ENCODE results near the gene EVL.
"Not testable (repeated sequence)": the region's sequence is repeated elsewhere in the genome, so short reads cannot be mapped to it uniquely, and the experiment has no call there.

The EVL gene, protein sequence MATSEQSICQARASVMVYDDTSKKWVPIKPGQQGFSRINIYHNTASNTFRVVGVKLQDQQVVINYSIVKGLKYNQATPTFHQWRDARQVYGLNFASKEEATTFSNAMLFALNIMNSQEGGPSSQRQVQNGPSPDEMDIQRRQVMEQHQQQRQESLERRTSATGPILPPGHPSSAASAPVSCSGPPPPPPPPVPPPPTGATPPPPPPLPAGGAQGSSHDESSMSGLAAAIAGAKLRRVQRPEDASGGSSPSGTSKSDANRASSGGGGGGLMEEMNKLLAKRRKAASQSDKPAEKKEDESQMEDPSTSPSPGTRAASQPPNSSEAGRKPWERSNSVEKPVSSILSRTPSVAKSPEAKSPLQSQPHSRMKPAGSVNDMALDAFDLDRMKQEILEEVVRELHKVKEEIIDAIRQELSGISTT

DNA sequence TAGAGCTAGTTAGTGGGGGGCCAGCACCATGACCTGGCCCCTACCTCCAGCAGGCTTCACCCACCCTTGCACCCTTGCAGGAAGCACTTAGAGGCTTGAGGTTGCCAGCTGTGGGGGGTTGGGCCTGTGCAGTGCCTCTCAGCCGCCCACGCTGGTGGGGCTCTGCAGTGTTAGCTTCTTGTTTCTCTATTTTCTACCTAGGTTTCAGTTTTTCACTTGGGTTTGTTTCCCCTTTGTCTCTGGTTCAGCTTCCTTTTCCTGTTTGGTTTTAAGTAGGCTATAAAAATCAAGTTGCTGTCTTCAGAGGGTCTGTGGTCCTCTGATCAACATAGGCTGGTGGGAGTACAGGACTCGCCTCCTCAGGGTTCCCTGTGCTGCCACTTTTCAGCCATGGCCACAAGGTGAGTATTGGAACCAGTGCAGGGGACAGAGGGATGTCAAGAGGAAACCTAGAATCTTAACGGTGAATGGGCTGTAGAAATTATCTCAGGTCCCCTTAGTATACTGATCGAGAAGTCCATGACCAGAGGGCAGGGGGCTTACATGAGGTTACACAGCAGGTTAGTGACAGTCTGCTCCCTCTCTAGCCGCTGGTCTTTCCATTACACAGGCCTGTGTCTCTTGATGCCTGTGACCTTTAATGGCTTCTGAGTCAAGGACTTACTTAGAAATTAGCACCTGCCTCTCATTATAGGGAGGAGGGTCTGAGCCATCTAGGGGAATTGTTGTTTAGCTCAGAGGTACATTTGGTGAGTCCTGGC is at the start of gene EVL:
EVL (plus strand) TSS at position 312 of the 761 bp plus-strand sequence; CDS start at position 391, 79 bp downstream.
- no peak for DNase-seq

DNA sequence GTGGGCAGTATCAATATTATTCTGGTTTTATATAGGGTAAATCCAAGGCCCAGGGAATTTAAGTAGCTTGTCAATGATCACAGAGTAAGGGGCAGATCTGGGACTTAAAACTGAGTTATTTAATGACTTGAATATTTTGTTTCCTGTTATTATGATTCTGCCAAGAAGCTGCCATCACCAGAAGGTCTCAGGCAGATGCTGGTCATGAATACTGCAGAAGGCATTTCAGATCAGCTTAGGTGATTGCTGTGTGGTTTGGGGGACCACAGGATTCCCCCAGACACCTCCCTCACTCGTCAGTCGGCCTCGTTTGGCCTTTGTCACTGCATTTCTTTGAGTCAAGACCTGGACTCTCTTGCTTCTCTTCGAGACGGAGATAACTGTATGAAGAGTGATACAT is 47.7 kb upstream of the EVL start:
- DNase-seq: no peak

DNA sequence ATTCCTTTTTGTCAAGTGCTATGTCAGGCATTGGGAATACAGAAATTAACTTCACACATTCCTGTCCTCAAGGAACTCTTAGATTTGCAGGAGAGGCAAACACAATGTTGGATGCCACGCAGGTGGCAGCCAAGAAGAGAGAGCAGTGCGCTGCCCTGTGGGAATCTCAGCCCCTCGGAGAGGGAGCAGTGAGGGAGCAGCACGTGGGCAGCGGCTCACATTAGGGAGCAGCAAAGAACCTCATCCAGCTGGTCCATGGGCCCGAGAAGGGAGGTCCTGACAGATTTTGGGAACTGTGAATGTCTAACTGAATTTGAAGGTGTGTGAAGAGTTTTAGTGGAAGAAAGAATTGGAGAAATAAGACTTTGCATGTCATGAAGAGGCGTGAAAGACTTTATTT is 47.2 kb upstream of the EVL start:
- DNase-seq: no peak

DNA sequence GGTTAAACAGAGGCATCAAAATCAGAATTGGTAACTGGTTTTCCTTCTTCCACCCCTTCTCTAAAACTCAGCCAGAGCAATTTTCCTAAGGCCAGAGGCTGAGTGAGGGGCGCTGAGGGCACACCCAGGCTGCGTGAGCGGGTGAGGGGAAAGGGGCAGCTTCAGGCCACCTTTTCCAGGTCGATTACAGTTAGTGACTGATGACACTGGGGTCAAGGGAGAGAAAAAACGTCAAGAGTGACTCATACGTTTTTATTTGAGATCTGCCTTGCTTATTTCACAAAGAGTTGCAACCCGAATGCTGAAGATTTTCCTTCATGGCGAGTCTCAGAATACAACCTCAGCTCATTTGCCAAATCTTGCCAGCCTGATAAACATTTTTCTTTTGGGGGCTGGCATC is 46.7 kb upstream of the EVL start:
- DNase-seq: no peak

DNA sequence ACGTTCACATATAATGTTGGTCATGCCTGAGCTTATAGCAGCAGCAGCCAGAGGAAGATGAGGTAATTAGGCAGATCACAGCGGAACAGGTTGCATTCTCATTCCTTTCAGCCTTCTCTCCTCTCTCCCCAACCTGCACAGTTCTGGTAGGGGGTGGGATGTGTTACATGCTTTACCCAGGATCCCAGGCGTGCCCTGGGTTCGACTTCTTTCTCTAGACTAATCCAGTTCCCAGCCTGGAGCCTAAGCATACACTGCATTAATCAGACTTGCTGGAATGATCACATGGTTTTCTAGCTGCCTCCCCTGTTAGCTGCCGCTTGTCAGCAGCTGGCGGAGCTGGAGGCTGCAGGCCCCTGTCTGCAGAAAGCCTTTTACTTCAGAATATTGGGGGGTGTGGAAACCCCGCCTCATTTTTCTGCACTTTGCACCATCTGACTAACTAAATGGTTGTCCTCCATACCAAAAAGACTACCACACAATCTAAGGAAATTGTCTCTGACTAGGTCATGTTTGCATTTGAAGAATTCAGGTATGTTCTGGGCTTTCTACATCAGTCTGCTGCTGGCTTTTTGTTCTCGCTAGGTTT is 46.0 kb upstream of the EVL start:
- no peak for DNase-seq

DNA sequence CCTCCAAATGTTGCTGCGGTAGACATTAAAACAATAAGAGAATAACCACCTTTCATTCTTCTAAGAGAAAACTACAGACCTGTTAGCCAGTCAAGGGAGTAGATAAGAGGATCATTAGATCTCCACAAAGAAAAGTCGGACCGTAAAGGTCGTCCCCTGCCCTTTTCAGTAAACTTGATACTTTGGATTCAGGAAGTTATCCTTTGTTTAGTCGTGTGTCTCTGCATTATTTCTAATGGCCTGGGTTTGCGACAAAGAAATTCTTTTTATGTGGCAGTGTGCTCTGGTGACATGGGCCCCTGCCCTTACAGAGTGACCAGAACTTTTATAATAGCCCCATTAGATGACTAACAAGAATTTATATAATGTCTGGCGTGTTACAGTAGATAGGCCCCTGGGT is 44.6 kb upstream of the EVL start:
- no peak for DNase-seq

DNA sequence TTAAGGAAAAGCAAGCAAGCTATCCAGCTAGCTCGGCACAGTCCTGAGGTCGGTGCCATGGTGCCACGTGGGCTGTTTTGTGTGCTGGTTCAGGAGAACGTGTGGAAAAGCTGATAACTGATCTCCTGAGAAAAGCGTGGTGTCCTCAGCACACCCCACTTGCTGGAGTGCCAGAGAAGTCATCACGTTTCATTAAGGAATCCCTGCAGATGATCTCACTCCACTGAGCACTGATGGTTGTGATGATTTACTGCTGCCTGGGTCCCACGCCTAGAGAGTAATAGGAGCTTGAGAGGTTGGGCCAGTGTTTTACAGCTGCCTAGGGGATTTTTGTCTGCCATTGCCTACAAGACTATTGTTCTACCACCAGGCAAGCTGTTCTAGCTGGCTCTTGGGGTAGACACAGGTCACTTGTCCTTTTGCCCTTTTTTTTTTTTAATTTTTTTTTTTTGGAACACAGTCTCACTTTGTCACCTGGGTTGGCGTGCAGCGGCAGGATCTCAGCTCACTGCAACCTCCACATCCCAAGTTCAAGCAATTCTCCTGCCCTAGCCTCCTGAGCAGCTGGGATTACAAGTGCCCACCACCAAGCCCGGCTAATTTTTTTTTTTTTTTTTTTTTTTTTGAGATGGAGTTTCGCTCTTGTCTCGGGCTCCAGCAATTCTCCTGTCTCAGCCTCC is 42.3 kb upstream of the EVL start:
- peak; percentile 33 to 65 for DNase-seq

DNA sequence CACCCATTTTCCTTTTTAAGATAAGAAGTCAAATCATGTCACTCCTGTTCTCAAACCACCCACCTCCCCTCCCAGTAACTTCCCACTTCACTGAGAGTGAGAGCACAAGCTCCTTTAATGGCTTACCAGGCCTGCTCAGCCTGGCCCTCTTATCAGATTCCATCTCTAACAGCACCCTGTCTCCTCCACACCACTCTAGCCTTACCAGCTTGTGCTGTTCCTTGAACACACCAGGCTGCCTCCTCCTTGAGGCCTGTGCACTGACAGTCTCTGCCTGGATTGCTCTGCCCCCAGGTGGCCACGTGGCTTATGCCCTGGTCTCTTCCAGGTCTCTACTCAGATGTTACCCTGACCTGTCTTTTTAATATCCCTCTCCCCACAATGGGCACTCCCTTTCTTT is 40.1 kb upstream of the EVL start:
- no peak for DNase-seq

DNA sequence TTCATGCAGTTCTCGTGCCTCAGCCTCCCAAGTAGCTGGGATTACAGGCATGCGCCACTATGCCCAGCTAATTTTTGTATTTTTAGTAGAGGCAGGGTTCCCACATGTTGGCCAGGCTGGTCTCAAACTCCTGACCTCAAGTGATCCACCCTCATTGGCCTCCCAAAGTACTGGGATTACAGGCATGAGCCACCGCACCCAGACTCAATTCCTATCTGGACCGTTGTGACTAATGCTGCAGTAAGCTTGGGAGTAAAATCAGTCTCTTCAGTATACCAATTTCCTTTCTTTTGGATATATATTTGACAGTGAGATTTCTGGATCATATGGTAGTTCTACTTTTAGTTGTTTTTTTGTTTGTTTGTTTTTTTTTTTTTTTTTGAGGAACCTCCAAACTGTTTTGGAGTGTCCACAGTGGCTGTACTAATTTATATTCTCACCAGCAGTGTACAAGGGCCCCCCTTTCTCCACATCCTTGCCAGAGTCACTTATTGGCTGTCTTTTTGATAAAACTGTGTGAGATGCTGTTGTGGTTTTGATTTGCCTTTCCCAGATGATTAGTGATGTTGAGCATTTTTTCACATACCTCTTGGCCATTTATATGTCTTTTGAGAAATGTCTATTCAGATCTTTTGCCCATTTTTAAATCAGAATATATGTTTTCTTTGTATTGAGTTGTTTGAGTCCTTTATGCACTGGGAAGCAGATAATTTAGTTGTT is 37.3 kb upstream of the EVL start:
- DNase-seq: no peak

DNA sequence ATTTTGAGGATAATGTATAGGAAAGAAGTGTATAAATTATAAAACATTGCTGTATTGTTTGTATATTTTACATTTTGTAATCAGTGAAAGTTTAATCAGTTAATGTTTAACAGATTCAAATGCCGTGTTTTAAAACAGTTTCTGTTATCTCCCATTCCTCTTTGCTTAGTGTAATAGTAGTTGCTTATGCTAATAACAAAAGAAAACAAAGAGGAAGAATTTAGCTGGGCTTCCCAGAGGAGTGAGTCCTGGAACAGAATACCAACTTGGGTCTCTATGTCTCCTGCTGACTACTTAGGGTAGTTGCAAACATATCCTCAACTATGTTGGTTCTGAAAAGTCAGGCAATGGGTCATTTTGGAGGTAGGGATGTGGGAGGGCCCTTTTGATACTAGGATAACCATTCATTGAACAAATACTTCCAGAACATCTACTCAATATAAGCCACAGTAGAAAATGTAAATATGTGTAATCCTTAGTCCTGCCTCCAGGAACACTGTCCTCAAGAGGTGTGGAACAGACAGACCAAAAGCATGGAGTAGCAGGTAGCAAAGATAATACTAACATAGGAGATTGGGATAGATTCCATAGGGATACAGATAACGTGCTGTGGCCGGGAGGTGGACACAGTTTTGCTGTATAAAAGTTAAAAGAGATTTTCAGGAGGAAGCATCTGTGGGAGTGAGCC is 36.1 kb upstream of the EVL start:
- DNase-seq: no peak

DNA sequence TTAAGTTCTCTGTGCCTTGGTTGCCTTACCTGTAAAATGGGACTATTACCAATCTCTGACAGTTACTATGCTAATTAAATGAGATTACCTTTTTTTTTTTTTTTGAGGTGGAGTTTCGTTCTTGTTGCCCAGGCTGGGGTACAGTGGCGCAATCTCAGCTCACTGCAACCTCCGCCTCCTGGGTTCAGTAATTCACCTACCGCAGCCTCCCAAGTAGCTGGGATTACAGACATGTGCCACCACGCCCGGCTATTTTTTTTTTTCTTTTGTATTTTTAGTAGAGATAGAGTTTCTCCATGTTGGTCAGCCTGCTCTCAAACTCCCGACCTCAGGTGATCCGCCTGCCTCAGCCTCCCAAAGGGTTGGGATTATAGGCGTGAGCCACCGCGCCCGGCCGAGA is 35.2 kb upstream of the EVL start:
- not testable (repeated sequence) for DNase-seq

DNA sequence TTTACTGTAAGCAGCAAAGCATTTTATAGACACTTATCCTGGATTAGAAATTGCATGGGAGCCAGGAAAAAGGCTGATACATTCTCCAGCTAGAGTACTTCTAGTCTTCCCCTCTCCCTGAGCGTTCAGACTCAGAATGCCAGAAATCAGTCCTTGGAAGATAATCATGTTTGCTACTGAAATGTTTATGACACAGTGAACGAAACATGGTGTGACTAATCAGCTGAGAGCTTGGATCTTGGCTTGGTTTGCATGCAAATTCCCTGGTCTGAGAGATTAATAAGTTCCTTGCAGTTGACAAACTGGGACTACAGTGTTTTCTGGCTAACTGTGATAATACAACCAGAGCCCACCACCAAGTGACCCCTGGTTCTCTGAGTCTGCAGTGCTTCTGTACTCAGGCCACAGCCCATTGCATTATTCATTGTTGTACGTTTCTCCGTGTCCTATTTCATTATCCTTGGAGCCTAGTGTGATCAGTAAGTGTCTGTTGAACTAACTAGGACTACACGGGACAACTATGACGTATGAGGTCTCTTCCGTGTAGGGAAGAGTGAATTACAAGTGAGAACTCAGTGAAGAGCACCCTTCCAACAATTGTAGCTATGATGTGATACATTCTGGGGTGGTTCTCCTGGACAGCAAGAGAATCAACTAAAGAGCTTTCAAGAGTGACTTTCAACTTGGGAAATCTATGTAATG is 34.6 kb upstream of the EVL start:
- DNase-seq: no peak

DNA sequence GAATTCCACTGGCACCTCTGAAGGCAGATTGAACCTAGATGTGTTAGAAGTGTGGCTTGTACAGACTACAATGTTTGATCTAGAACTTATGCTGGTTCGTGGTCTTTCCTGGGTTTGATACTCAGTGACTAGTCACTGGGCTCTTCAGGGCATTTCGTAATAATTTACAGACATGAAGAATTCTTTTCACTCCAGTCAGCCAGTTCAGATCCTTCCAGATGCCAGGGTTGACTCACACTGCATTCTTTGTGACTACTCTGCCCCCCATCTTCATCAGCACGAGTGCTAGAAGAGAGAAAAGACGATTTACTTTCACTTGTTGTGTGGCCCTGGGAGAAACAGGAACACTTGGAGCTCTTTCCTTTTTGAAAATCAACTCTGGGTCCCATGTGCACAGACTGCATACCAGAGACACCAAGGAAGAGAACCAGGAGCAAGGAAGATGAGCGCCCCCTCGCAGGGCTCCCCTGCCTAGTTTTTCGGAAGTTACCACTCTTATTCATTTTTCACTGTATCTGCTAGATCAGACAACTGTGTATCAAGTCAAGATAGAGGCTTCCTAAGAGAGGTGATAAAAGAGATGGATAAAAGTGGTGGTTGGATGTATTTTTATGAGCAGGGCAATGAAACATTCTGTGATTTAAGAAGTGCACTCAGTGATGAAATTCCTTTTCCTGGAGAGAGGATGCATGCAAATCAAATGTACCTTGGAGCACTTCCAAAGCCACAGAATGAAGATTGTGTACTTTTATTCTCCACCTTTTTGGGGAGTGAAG is 33.5 kb upstream of the EVL start:
- DNase-seq: peak in 1 of 2 experiments; percentile 34

DNA sequence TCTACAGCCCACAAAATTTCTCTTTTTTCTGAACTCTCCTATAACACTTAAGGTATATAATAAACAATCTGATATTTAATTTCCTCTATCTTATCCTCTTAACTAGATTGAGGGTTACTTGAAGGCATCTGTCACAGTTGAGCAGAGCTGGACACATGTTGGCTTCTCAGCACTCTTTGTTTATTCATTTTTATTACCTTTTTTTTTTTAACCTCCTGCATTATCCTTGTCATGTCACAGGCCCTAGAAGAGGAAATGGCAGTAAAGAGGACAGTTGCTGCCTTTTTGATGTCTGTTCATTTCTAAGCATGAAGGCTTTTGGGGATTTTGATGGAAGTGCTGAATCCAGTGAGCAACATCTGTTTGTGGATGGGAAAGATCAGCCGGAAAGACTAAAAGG is 32.5 kb upstream of the EVL start:
- DNase-seq: no peak

DNA sequence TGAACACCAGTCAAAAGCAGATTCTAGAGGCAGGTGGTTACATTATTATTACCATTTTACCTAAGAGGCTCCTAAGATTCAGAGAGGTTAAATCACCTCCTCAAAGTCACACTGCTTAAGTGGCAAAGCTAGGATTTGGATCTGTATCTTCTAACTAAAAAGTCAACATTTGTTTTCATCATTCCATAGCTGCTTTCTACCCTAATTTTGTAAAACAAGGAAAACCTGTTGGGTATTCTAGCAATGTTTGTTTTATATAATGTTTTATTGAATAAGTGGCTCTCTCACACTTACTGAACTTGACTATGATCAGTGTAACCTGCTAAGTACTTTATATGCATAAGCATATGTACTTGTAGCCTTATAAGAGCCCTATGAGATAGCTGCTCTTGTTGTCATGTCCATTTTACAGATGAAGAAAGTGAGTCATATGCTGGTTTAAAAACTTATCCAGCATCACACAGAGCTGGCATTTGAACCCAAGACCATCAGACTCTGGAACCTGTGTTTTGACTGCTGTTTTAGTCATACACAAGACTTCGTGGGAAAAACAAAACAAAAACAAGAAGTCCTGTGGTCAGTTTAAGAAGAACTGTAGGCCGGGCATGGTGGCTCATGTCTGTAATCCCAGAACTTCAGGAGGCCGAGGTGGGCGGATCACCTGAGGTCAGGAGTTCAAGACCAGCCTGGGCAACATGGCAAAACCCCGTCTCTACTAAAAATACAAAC is 31.7 kb upstream of the EVL start:
- no peak for DNase-seq

DNA sequence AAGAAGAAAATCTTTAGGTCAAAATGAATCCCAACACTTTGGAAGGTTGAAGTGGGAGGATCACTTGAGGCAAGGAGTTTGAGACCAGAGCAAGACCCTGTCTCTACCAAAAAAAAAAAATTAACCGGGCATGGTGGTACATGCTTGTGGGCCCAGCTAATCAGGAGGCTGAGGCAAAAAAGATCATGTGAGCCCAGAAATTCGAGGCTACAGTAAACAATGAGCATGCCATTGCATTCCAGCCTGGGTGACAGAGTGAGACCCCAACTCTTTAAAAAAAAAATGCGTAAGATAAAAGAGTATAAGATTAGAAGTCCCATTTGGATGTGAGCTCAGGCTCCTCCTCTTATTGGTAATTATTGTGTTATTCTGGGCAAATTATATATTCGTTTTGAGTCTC is 30.8 kb upstream of the EVL start:
- DNase-seq: no peak

DNA sequence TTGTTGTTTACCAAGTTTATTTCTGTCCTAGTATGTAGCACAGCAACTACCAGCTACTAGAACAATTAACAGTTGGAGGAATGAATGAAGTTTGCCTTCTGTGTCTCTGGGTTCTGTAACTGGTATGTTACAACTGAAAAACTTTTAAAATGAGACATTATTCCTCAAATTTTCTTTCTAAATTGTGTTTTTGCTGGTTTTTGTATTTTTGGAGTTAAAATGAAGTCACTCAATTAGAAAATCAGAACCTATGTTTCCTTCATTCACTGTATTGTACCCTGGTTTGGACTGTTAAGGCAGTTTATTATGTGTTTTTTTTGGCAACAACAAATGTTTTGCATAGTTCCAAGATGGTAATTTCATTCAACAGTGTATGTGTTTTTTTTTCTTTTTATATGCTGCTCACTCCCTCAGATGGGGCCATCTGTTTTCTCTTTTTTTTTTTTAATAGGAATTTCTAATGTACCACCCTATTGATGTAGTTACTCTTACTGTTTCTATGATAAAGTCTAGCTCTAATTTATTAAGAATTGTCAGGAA is 30.2 kb upstream of the EVL start:
- no peak for DNase-seq

DNA sequence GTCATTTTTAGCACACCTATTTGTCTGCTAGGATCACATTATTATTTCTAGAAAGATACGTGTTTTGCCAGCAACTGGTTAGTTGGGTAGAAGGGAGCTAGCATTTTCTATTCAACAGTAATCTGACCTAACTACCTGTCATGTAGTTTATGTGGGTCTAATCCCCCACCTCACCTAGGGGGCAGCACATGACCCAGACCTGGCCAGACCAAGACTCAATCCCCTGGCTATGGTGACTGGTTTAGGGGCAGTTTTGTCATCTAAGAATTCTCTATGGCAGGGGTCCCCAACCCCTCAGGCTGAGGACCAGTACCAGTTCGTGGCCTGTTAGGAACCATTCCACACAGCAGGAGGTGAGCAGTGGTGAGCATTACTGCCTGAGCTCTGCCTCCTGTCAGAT is 29.5 kb upstream of the EVL start:
- DNase-seq: no peak

DNA sequence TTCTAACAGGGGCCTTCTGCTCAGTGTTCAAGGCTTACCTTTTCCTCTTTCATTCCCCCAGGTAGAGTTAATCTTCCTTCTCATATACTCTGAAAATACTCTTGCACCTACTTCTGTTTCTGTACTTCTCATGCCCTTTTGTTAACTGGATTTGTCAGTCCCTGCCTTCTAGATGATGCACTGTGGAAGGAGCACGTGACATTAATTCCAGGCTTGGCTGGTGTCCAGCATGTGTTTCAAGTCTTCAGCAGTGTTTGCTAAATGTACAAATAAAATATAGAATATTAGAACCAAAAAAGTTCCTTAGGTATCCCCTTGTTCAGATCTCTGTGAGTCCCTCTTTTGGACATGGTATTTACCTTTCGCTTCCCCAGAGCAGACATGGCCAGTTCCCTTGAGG is 27.9 kb upstream of the EVL start:
- DNase-seq: no peak

DNA sequence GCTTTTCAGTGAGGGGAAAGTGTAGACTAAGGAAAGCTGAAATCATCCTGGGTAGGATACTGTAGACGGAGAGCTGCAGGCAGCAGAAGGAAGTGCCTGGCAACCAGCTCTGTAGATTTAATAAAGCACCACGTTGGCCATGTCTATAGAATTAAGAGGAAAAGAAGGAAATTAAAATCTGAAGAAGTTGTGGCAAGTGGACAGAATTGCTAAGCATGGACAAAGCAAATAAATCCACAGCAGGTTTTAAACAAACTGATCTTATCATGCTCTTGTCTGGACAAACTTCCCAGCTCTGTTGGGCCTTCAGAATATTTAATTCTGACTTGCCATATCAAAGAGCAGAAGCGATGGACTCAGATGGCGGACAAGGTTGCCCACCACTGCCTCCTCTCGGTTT is 27.2 kb upstream of the EVL start:
- no peak for DNase-seq
